ENCODE data around the gene KRT33B. TPM values are rescaled to one million over a fixed set of nuclear protein-coding genes. Genes with fewer than 3 reads are reported as not detected.

Gene KRT33B
- total RNA-seq, 2 donors from 2014 or later = not detected

GRCh38 chr17:41339571-41340172, 29.9 kb downstream of the KRT33B start:
- Histone ChIP-seq H3K4me3 (no peak overlapping the region), H3K27ac (no peak overlapping the region), H3K9me3 (no peaks in the 10 kb centered on the region), H3K36me3 (replicated peaks in 1 of 2; ENCODE audit: insufficient read depth in 1 of 2, low read depth in 2 of 2) (no peaks in the 10 kb centered on the region), H3K4me1 (peaks cover 15% of the 10 kb centered on the region), H3K27me3 (no peaks in the 10 kb centered on the region)
- no peak for ATAC-seq
- intact Hi-C loops (cut with DNase I) = no loop called here
- DNase-seq = no peak
- TF ChIP-seq POLR2A (IDR thresholded peaks at IDR 0.05) (no peak), CTCF (IDR thresholded peaks at IDR 0.05) (no peak)
- 29 to 43% methylated on average over 2 of the region's 2 CpGs for WGBS, 2 donors

GRCh38 chr17:41338961-41339485, 30.6 kb downstream of the KRT33B start:
- H3K9me3 ChIP-seq = no peaks in the 10 kb centered on the region
- H3K4me1 ChIP-seq = peaks cover 15% of the 10 kb centered on the region
- 33 to 45% methylated on average over 5 of the region's 5 CpGs for WGBS, 2 donors
- no peaks in the 10 kb centered on the region for H3K36me3 ChIP-seq (replicated peaks in 1 of 2; ENCODE audit: insufficient read depth in 1 of 2, low read depth in 2 of 2)
- H3K27ac ChIP-seq = no peak overlapping the region
- intact Hi-C loops (cut with DNase I) = no loop called here
- H3K27me3 ChIP-seq = no peaks in the 10 kb centered on the region
- H3K4me3 ChIP-seq = no peak overlapping the region
- DNase-seq (no peak), ATAC-seq (peak; percentile 52)
- TF ChIP-seq POLR2A (IDR thresholded peaks at IDR 0.05) = no peak
- TF ChIP-seq CTCF (IDR thresholded peaks at IDR 0.05) = no peak

GRCh38 chr17:41335747-41336146, 33.9 kb downstream of the KRT33B start:
- H3K4me3 ChIP-seq = no peak overlapping the region
- DNase-seq (no peak), ATAC-seq (no peak)
- intact Hi-C loops (cut with DNase I) = no loop called here
- H3K4me1 ChIP-seq = peaks cover 14% of the 10 kb centered on the region
- 87 to 95% methylated on average over 1 of the region's 1 CpG for WGBS, 2 donors
- TF ChIP-seq POLR2A (IDR thresholded peaks at IDR 0.05) (no peak), CTCF (IDR thresholded peaks at IDR 0.05) (no peak)
- no peaks in the 10 kb centered on the region for H3K36me3 ChIP-seq (replicated peaks in 1 of 2; ENCODE audit: insufficient read depth in 1 of 2, low read depth in 2 of 2)
- no peaks in the 10 kb centered on the region for H3K27me3 ChIP-seq
- H3K9me3 ChIP-seq = no peaks in the 10 kb centered on the region
- no peak overlapping the region for H3K27ac ChIP-seq

GRCh38 chr17:41334385-41335305, 35.0 kb downstream of the KRT33B start:
- H3K4me3 ChIP-seq = no peak overlapping the region
- no peaks in the 10 kb centered on the region for H3K9me3 ChIP-seq
- WGBS, 2 donors = 62 to 70% methylated on average over 5 to 6 of the region's 6 CpGs
- H3K4me1 ChIP-seq = peaks cover 6% of the 10 kb centered on the region
- intact Hi-C loops (cut with DNase I) = no loop called here
- no peak overlapping the region for H3K27ac ChIP-seq
- H3K27me3 ChIP-seq = no peaks in the 10 kb centered on the region
- TF ChIP-seq POLR2A (IDR thresholded peaks at IDR 0.05) (no peak), CTCF (IDR thresholded peaks at IDR 0.05) (no peak)
- DNase-seq (no peak), ATAC-seq (no peak)
- H3K36me3 ChIP-seq (replicated peaks in 1 of 2; ENCODE audit: insufficient read depth in 1 of 2, low read depth in 2 of 2) = no peaks in the 10 kb centered on the region

Measured in body of pancreas (tissue), 4 donors.